B cell (primary cell): ENCODE measurements around the gene DPM2.

ENCODE experiments used
- CTCF ChIP-seq: fragments of 200-600 bp; IDR thresholded peaks from one replicate; pipeline ENCODE4 v1.8.0; 2022; ENCODE audit warnings: antibody characterized with exemption, mild to moderate bottlenecking
- EZH2 ChIP-seq: IDR thresholded peaks from 2 replicates; pipeline ENCODE4 v1.6.1; 2012; ENCODE audit warnings: borderline replicate concordance, low read depth, mild to moderate bottlenecking, moderate library complexity, low read length; ENCODE audit not compliant: insufficient read depth, poor library complexity, severe bottlenecking

GRCh38 chr9:127903557-127904475 lies 33.8 kb downstream of the DPM2 start:
- TF ChIP-seq CTCF = no peak
- no peak for TF ChIP-seq EZH2
